Activated T-helper 17 cell treated with anti-CD3 and anti-CD28 coated beads, Interleukin-2, amount 50 U/mL, for 72 hours (primary cell): ENCODE measurements around the gene HSPB6. TPM values are rescaled to one million over a fixed set of nuclear protein-coding genes. Genes with fewer than 3 reads are reported as not detected.

Experiments
- ATAC-seq: fragments of 150-1000 bp; cut with Tn5 transposase; replicated peaks from 2 replicates; pipeline ENCODE4 v1.10.0; 2021; ENCODE audit warnings: mild to moderate bottlenecking, moderate library complexity
- H3K27ac Mint-ChIP-seq: one replicate; pipeline ENCODE4 v1.8.0; 2022; ENCODE audit warnings: mixed read lengths
- H3K27me3 Mint-ChIP-seq: one replicate; pipeline ENCODE4 v1.8.0; 2022; ENCODE audit warnings: mixed read lengths
- H3K36me3 Mint-ChIP-seq: one replicate; pipeline ENCODE4 v1.8.0; 2022; ENCODE audit warnings: low read depth, mild to moderate bottlenecking, mixed read lengths
- H3K4me1 Mint-ChIP-seq: one replicate; pipeline ENCODE4 v1.8.0; 2022; ENCODE audit warnings: mixed read lengths
- H3K4me3 Mint-ChIP-seq: one replicate; pipeline ENCODE4 v1.8.0; 2022; ENCODE audit warnings: mild to moderate bottlenecking, mixed read lengths
- H3K9me3 Mint-ChIP-seq: one replicate; pipeline ENCODE4 v1.8.0; 2022; ENCODE audit warnings: mixed read lengths
- total RNA-seq, 2 donors: library from RNA; stranded (reverse); gene quantifications; one replicate each; pipeline ENCODE4 v1.2.3, GENCODE V29; 2022

Gene HSPB6
- total RNA-seq, 2 donors from 2014 or later, result not detected

DNA sequence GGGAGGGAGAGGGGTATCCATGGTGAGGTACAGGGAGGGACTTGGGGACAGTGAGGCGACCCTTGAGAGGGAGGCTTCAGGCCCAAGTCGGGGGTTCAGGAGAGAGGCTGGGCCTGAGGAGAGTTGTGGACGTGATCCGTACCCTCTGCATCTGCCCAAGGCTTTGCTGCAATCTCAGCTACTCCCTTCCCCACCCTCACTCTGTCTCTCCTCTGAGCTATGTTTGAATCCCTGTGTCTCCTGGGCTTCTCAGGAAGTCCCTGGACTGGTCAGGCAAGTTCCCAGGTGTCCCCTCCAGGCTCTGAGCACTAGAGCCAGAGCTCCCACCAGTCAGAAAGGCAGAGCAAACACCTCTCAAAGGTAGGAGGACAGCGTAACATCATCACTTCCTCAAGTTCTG, 6.7 kb downstream of the HSPB6 start:
- Mint-ChIP-seq H3K4me1 (peaks cover 8% of the 10 kb centered on the region), H3K9me3 (no peaks in the 10 kb centered on the region), H3K27ac (peak overlapping the region; percentile 94), H3K36me3 (peaks cover 17% of the 10 kb centered on the region), H3K4me3 (peak overlapping the region; percentile 27), H3K27me3 (no peaks in the 10 kb centered on the region)
- ATAC-seq, result no peak

DNA sequence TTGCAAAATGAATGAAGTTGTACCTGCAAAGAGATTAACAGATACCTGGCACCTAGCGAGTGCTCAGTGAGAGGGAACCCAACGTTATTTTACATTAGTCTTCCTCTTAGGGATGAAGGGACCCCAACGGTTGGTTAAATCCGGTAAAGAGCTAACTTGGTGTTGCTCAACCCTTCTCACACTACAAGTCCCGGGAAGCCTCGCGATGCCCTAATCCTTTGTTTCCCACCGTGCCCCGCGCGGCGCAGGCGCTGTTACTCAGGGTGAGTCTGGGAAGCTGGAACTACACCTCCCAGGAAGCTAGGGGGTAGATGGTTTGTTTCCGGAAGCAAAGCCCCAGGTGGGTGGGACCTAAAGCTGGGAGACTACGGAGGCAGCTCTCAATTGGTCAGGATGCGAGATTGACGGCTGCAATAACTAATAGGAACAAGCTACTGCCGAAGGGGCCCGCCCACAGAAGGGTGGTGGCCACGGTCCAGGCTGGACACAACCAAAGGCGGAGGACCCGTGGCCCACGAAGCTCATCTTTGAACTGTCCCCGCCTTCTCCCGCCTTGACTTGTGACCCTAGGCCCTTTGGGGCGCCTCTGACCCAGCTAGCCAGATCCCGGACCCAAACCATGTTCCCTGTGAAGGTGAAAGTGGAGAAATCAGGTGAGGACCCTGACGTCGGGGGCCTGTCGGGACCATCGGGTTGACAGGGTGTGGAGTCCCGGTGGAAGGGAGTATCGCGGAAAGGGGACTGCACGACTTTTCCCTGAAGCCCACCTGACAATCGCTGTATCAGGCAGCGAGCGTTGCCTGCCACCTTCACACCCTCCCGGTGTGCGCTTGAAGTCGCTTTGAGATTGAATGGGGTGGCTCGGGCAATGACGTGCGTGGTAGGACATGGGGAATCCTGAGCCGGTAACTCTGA, 8.5 kb downstream of the HSPB6 start, which contains the start of gene LIN37:
Gene LIN37 (plus strand): TSS at position 471 of the 915 bp plus-strand sequence. CDS start 149 bp downstream, at position 620.
- H3K4me3 Mint-ChIP-seq, result peak within 1 kb of the TSS; percentile 95
- no peaks in the 10 kb centered on the region for H3K9me3 Mint-ChIP-seq
- peak within 1 kb of the TSS; percentile 94 for H3K27ac Mint-ChIP-seq
- ATAC-seq, result peak; percentile 83
- H3K36me3 Mint-ChIP-seq, result peaks cover 17% of the 10 kb centered on the region
- no peaks in the 10 kb centered on the region for H3K27me3 Mint-ChIP-seq
- peaks cover 9% of the 10 kb centered on the region for H3K4me1 Mint-ChIP-seq

DNA sequence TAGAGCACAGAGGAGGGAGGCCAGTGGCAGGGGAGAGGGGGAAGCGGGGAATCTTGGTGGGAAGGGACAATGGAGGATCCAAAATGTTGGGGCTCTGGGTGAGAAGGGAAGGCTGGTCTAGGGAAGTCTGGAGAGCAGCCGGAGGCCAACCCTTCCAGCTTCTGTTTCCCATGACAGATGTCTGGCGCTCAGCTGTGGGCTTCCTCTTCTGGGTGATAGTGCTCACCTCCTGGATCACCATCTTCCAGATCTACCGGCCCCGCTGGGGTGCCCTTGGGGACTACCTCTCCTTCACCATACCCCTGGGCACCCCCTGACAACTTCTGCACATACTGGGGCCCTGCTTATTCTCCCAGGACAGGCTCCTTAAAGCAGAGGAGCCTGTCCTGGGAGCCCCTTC, 10.3 kb downstream of the HSPB6 start:
- Mint-ChIP-seq H3K9me3 (no peaks in the 10 kb centered on the region), H3K36me3 (peaks cover 30% of the 10 kb centered on the region)

DNA sequence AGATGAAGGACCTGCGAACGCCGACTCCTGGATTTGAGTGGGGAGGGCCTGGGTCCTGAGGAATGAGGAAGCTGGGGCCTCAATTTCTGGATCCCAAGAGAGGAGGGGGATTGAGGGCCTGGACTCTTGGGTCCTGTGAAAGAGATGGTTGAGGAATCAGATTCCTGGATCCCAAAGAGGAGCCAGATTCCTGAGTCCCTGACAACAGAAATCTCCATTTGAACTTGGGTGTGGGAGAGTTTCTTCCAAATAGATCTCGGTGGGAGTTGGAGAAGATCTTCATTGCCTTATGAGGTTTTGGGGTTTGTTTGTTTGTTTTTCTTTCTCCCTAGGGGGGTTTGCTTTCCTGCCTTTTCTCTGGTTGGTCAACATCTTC, 10.8 kb downstream of the HSPB6 start:
- no peak for ATAC-seq
- Mint-ChIP-seq H3K27ac (peak overlapping the region; percentile 96), H3K4me3 (peak overlapping the region; percentile 95), H3K27me3 (no peaks in the 10 kb centered on the region), H3K4me1 (peaks cover 17% of the 10 kb centered on the region), H3K36me3 (peaks cover 31% of the 10 kb centered on the region), H3K9me3 (no peaks in the 10 kb centered on the region)

More for the DNA sequence above, 10.3 kb downstream of the HSPB6 start:
- Mint-ChIP-seq H3K27ac (peak overlapping the region; percentile 96), H3K27me3 (no peaks in the 10 kb centered on the region), H3K4me1 (peaks cover 17% of the 10 kb centered on the region), H3K4me3 (peak overlapping the region; percentile 95)
- no peak for ATAC-seq

DNA sequence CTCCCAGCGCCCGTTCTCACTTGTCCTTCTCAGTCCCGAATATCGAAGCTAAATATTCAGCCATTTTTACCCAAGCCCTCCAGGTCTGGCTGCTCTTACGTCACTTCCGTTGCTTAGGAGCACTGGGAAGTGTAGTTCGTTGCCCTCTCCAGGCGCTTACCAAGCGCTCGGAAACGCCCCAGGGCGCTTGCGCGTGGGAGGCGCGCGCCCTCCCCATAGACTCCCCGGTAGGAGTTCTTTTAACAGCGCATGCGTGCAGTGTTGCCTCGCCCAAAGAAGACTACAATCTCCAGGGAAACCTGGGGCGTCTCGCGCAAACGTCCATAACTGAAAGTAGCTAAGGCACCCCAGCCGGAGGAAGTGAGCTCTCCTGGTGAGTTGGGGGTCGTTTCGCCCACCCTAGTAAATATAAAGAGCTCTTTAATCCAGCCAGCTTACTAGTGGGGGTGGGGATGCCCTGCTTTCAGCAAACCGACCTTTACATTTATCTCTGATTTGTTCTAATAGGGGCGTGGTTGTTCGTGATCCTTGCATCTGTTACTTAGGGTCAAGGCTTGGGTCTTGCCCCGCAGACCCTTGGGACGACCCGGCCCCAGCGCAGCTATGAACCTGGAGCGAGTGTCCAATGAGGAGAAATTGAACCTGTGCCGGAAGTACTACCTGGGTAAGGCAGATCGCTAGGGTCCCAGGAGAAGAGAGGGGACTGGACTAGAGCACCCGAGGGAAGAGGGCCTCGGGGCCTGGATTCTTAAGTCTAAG, 11.3 kb downstream of the HSPB6 start, which contains the start of the genes PSENEN and U2AF1L4:
Gene PSENEN (plus strand): TSS at position 324 of the 759 bp plus-strand sequence. CDS start 280 bp downstream, at position 604.
Gene U2AF1L4 (minus strand): TSS at position 91 of the 759 bp plus-strand sequence. CDS start 27 bp downstream, at position 64.
- H3K9me3 Mint-ChIP-seq, result no peaks in the 10 kb centered on the region
- H3K27me3 Mint-ChIP-seq, result no peaks in the 10 kb centered on the region
- H3K4me3 Mint-ChIP-seq, result peak within 1 kb of the TSS; percentile 95
- peak within 1 kb of the TSS; percentile 96 for H3K27ac Mint-ChIP-seq
- ATAC-seq, result peak; percentile 66
- peaks cover 17% of the 10 kb centered on the region for H3K4me1 Mint-ChIP-seq
- H3K36me3 Mint-ChIP-seq, result peaks cover 37% of the 10 kb centered on the region

DNA sequence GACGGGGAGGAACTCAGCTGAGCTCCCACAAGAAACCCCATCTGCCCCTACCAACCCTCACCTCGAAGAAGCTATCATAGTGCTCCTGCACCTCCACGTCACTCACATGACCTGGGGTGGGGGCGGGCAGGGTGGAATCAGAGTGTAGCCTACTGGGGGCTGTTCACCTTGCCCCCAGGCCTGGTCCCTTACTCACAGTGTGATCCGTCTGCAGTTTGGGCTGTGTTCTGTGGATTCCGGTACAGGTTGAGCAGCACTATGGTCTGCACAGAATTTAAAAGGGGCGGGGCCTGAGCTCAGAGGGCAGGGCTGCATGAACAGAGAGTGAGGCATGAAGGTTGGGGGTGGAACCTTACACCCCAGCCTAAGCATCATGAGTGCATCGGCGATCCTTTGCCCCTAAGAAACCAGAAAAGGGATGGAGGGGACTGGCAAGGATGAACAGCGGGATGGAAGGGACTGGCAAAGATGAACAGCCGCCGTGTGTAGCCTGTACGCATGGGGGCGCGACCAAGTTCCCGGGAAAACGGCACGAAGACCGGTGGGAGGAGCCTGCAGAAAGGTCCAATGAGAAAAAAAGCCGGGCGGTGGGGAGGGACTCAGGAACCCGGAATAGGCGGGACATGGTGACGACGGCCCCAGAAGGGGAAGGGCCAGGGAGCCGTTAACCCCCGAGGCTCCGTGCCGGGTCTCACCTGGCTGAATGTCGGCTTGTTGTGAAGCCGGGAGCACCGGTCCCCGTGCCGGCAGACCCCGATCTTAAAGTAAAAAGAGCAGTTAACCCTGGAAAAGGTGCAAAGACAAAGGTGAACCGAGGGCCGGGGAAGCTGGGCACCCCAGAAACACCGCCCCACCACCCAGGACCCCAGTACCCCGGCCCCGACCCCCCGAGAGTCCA, 12.2 kb downstream of the HSPB6 start:
- H3K27me3 Mint-ChIP-seq, result no peaks in the 10 kb centered on the region
- H3K4me3 Mint-ChIP-seq, result peak overlapping the region; percentile 95
- peak overlapping the region; percentile 96 for H3K27ac Mint-ChIP-seq
- H3K4me1 Mint-ChIP-seq, result peaks cover 17% of the 10 kb centered on the region
- no peaks in the 10 kb centered on the region for H3K9me3 Mint-ChIP-seq
- peaks cover 42% of the 10 kb centered on the region for H3K36me3 Mint-ChIP-seq
- peak; percentile 64 for ATAC-seq

DNA sequence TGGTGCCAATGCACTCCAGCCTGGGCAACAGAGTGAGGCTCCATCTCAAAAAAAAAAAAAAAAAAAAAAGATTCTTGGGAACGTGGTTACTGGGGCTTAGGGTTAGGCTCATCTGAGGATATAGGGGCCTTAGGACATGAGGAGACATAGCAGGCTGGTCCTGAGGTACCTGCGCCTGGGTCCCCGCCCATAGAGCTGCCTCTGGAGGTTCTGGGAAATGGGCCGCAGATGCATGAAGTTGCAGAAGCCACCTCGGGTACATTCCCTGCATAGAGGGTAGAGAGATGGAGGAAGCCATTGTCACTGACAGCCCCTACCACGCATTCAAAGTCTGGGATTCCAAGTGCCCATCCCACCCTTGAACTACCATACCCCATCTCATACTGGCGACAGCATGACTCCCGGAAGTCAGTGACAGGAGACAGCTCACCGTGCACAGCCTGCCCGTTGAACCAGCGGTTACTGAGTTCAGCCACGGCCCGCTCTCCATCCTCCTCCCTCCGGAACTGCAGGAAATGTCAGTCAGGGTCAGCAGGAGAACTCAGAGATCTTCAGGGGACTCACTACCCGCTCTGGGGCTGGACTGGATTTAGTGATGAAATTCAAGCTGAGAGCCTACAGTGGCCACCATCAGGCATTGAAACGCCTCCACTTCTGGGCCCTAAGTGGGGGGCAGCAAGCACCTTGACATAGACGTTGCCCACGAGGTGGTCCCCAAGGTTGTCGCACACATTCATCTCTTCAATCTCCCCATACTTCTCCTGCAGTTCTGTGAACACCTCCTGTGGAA, 13.0 kb downstream of the HSPB6 start:
- Mint-ChIP-seq H3K27me3 (no peaks in the 10 kb centered on the region), H3K4me3 (peak overlapping the region; percentile 95), H3K4me1 (peaks cover 17% of the 10 kb centered on the region), H3K27ac (peak overlapping the region; percentile 96), H3K9me3 (no peaks in the 10 kb centered on the region), H3K36me3 (peaks cover 51% of the 10 kb centered on the region)
- ATAC-seq, result no peak

DNA sequence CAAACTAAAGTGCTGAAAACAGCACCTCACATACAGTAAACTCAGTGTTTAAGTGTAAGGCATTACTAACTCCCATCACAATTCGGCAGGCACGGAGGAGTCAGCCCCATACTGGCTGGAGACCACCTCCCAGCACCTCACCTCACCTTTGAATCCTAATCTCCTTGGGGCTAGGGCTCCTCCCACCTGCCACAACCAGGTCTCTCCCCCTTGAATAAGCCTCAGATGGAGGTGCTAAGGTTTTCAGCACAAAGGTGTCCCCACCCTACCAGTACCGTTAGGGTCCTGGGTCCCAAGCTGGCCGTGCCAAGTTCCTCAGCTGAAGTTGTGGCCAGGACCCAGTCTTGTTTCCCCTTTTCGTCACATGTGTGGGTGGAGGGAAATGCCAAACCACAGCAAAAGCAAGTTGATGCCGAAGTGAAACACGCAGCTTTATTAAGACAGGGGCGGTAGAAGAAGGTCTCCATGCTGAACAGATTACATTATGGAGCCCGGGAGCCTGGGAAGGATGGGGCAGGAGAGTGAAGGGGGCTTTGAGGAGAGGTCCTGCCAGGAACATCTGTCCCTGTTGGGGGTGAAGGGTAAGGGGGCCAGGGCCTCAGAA, 14.6 kb downstream of the HSPB6 start, which contains the start of gene IGFLR1:
Gene IGFLR1 (minus strand): TSS at position 332 of the 604 bp plus-strand sequence. CDS start 1,272 bp downstream, outside the sequence.
- Mint-ChIP-seq H3K4me1 (peaks cover 22% of the 10 kb centered on the region), H3K27me3 (no peaks in the 10 kb centered on the region), H3K36me3 (peaks cover 59% of the 10 kb centered on the region), H3K27ac (peak within 1 kb of the TSS; percentile 99), H3K9me3 (no peaks in the 10 kb centered on the region), H3K4me3 (peak within 1 kb of the TSS; percentile 95)
- ATAC-seq, result peak; percentile 11

DNA sequence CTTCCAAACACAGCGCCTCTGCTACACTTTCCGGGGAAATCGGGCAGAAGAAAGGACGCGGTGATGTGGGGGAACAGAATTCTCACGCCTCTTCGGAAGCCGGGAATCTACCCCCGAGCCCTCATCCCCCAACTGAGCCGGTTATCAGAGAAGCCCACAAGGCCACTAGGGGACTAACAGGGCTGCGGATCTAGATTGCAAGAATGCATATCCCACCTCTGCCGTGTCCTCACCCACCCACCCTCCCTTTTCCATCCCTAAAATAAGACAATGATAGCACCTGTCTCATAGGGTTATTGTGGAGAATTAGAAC, 15.7 kb downstream of the HSPB6 start:
- H3K4me3 Mint-ChIP-seq, result peak overlapping the region; percentile 95
- H3K36me3 Mint-ChIP-seq, result peaks cover 69% of the 10 kb centered on the region
- peaks cover 23% of the 10 kb centered on the region for H3K4me1 Mint-ChIP-seq
- H3K27me3 Mint-ChIP-seq, result no peaks in the 10 kb centered on the region
- H3K27ac Mint-ChIP-seq, result peak overlapping the region; percentile 99
- H3K9me3 Mint-ChIP-seq, result no peaks in the 10 kb centered on the region
- ATAC-seq, result no peak

DNA sequence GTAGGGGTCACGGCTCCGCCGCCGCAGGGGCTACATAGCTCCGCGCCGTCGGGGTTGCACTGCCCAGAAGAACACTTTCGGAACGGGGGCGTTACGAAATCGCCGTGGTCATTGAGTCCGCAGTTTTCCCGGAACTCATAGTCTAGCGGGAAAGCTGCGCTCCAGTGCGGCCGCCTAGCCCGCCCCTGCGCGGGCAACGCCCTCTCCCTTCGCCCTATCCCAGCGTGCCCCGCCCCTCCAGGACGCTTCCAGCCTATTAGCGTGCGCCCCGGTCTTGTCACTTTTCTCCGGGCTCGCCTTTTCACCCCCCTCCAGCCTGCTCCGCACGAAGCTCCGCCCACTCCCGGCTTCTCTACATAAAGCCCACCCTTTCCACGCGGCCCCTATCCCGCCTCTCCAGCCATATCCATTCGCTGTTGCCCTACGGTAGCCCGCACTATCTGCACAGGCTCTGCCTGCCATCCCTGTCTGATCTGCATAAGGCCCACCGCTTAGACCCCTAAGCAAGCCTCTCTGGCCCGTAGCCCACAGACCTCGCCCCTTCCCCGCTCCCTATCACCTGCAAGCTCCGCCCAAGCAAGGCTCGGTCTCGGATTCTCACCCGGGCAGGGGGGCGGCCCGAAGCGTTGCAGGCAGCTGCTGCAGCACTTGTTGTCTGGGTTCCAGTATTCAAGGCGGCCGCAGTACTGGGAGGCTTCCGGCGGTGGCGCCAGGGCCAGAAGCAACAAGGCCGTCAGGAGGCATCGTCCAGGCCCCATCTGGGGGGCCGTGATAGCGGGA, 16.2 kb downstream of the HSPB6 start:
- H3K27ac Mint-ChIP-seq, result peak overlapping the region; percentile 99
- H3K9me3 Mint-ChIP-seq, result no peaks in the 10 kb centered on the region
- peak; percentile 75 for ATAC-seq
- H3K4me1 Mint-ChIP-seq, result peaks cover 24% of the 10 kb centered on the region
- H3K4me3 Mint-ChIP-seq, result peak overlapping the region; percentile 95
- peaks cover 75% of the 10 kb centered on the region for H3K36me3 Mint-ChIP-seq
- no peaks in the 10 kb centered on the region for H3K27me3 Mint-ChIP-seq

DNA sequence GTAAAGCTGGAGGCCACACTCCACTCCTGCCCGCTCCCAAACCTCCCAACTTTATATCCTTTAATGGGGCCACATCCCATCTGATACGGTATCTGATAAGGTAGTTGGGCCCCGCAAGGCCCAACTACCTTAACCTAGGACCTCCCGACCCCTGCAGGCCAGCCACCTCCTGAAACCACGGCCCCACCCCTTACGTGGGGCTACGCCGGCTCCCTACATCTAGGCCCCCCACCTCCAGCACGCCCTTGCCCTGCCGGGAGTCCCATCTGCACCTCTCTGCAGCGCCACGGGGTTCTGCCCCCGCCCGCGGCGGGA, 16.8 kb downstream of the HSPB6 start:
- peak overlapping the region; percentile 95 for H3K4me3 Mint-ChIP-seq
- H3K4me1 Mint-ChIP-seq, result peaks cover 27% of the 10 kb centered on the region
- H3K36me3 Mint-ChIP-seq, result peaks cover 75% of the 10 kb centered on the region
- no peaks in the 10 kb centered on the region for H3K27me3 Mint-ChIP-seq
- ATAC-seq, result peak; percentile 12
- H3K9me3 Mint-ChIP-seq, result no peaks in the 10 kb centered on the region
- H3K27ac Mint-ChIP-seq, result no peak overlapping the region

DNA sequence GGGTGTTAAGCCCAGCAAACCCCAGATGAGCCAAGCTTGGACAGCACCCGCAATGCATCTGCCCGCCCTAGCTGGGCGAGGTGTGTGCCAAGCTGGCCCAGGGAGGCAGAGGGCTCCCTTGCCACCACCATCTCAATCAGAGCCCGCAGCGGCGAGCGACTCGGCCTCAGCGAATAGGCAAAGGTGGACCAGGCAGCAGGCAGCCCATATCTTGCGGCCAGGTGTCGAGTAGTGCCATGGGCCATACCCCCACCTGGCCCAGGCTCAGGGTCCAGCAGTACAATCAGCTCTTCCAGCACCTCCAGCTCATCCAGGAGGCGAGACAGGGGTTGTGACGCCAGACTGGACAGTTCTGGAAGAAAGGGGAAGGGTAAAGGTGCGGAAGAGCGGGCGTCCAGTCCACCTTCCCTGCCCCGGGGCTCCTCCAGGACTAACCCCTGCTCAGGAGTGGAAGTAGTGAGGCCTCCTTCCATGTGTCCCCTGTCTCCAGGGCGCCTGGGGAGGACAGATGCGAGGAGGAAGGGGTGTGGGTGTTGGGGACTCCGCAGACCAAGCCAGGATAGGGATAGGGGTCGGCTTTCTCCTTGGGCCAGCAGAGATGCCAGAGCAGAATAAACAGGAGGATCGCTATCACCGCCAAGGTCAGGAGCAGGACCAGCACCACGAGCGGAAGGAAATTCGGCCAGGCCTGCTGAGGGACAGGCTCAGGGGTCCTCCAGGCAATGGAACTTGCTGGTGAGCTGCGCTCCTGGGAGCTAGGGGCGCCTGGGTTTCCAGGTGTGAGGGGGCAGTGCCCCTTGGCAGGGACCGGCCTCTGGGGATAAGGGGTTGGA, 17.3 kb downstream of the HSPB6 start:
- Mint-ChIP-seq H3K9me3 (no peaks in the 10 kb centered on the region), H3K4me1 (peaks cover 31% of the 10 kb centered on the region), H3K4me3 (peak overlapping the region; percentile 95), H3K27me3 (no peaks in the 10 kb centered on the region), H3K27ac (peak overlapping the region; percentile 5), H3K36me3 (peaks cover 77% of the 10 kb centered on the region)
- no peak for ATAC-seq
